GM21528 (cell line): ENCODE data around the gene SORL1.
A peak's percentile ranks its signal among the peaks of the same experiment; 100 is the strongest.

Experiments
- ATAC-seq: cut with Tn5 transposase; IDR thresholded peaks from one replicate; pipeline ENCODE4 v1.9.1; 2021; ENCODE audit warnings: mild to moderate bottlenecking, moderate library complexity; ENCODE audit not compliant: unreplicated experiment, low FRiP score

The SORL1 gene

DNA sequence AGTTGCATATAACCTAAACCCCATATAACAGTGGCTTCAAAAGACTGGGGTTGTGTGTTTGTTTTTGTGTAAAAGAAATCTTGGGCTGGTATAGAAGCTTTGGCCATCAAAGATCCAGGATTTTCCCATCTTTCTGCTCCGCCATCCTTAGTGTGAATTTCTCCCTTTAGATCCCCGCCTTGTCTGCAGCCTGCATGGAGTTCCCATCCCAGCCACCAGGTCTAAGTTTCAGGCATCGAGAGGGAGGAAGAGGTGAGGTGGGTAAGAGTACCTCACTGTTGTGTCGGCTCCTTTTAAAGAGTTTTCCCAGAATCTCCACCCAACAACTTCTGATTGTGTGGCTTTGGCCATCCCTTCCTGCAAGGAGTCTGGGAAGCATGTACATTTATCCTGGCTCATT, 196.2 kb downstream of the SORL1 start:
- no peak for ATAC-seq

DNA sequence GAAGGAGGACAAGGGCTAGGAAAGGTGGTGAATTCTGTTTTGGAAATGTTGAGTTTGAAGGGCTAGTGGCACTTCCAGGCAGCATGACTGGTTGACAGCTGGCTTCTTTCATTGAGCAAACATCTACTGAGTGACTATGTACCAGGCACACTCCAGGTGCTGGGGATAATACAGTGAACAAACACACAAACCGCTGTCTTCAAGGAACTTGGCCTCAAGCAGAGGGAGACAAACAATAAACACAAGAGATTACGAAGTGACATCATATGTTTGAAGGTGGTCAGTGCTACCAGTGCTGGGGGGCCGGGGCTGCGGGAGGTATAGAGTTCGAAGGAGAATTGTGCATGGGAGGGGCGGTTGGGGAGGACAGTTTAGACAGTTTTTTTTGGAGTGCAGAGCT, 197.7 kb downstream of the SORL1 start:
- no peak for ATAC-seq

DNA sequence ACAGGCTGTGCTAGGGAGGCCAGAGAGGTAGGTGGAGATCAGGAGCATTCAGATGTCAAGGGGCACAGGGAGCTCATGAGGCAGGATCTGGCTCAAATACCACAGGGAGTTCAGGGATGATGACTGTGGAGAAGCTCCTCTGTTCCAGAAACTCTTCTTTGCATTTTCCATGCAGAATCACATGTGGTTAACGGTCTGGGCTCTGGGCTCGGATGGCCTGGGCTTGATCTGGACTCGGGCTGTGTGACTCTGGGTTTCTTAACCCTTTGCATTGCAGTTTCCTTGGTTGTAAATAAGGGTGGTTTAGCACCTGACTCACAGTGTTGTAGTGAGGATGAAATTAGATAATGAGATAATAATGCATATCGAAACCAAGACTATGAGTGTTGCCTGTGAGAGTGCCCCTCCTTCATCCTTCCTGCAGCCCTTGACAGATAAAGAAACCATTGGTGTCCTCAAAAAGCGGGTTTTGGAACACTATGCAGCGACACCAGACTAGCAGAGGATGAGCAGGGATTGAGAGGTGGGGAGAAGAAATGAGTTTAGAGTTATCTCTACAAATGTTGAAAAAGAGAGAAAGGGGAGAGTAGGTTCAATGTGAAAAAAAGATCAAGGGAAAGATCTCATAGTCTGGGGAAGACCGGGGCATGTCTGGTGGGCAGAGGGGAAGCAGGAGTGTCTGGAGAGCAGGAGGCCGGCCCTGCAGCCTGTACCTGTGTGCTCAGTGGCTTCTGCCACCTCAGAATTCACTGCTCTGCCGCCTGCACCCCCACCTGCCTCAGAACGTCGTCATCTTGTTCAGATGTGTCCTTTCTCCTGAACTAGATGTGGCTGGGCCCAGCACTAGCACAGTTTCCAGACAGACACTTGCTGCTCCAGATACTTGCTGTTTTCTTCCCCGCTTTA, 198.5 kb downstream of the SORL1 start:
- ATAC-seq, result no peak

- ATAC-seq, result no peak
Observed at GRCh38 chr11:121651257-121651605, 199.1 kb downstream of the SORL1 start.

GRCh38 chr11:121652971-121653370, 200.9 kb downstream of the SORL1 start:
- ATAC-seq, result no peak

- ATAC-seq, result no peak
Observed at GRCh38 chr11:121654259-121654842, 202.2 kb downstream of the SORL1 start.

GRCh38 chr11:121654843-121655536, 202.9 kb downstream of the SORL1 start:
- ATAC-seq, result no peak

- peak; percentile 96 for ATAC-seq
Observed at GRCh38 chr11:121655537-121656327, 203.6 kb downstream of the SORL1 start.

GRCh38 chr11:121656328-121657090, 204.4 kb downstream of the SORL1 start:
- no peak for ATAC-seq

- ATAC-seq, result no peak
Observed at GRCh38 chr11:121657146-121657545, 205.0 kb downstream of the SORL1 start.

DNA sequence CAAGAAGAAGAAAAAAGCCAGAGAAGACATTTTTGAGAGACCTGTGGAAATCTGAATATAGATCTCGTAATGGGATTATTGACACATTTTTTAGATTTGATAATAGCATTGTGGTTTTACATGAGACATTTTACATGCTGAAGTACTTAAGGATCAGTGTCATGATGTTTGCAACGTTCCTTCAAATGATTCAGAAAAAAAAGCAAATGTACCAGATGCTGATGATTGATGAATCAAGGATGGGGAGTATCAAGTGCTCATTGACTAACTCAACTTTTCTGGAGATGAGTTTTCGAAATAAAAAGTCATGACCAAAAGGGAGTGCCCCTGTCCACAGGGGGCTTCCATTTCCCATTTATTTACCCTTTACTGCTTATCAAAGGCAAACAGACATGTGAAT, 207.7 kb downstream of the SORL1 start:
- no peak for ATAC-seq

DNA sequence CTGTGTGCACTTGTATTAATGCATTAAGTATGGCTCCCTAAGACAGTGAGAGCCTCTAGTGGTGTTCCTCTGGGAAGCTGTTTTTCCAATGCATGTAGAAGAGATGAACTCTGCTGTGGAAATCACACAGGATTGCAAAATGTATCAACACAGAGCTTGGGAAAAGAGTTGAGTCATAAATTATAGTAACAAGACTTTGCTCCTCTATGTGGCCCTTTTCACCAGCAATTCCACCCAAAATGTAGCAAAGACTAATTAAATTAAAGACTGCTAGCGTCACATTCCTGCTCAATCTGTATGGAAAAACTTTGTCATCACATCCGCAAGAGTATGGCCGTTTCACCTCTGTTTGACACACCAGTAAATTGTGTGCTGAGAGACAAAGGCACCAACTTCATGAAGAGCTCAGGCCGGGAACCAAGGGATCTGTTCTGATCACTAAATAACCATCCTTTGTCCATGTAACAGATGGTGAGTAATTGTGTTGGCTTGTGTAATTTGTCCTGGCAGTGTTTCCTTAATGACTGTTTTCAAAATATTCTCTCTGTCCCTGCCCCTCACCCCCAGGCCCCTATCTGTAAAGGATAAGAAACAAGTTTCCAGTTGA, 209.9 kb downstream of the SORL1 start:
- ATAC-seq, result no peak

DNA sequence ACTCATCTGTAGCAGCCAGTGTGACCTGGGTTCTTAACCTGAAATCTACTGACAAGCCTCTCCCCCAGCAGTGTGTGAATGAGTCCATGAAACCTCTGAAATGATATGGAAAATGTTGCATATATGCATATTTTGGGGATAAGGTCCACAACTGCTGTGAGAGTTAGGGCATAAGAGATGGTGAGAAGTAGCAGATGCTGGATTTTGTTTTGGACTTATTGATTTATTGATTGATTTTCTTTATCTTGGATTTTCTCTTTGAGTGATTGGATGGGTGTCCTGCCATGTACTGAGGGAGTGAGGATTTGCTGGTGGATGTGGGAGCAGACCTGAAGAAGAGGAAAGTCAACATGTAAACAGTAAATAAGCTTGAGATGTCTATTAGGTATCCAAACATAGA, 212.0 kb downstream of the SORL1 start:
- ATAC-seq, result no peak

DNA sequence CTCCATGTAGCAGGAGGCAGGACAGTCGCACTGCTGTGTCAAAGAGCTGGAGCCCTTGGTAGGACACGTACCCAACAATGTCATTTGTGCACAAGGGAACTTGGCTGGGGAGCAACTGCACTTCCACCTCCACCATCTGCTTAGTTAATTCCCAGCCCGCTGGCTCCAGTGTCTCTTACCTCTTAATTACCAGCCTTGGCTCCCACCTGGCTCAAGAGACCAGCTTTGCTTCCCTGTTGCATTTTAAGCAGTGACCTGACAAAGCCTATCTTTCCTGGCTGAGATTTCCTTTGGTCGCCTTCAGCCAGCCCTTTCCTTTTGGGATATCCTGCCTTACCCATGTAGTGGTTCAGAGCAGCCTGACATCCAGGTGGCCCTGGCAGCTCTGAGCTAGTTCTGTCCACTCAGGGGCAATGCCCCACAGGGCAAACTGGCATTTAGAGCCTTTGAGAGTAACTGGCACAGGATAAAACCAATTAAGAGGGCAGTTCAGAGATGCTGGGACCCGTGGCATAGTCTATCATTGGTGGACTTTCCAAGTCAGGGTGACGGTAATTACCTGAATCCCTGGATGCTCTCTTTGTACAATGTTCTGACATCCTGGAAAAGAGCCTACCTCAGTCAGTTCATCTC, 213.2 kb downstream of the SORL1 start:
- no peak for ATAC-seq

DNA sequence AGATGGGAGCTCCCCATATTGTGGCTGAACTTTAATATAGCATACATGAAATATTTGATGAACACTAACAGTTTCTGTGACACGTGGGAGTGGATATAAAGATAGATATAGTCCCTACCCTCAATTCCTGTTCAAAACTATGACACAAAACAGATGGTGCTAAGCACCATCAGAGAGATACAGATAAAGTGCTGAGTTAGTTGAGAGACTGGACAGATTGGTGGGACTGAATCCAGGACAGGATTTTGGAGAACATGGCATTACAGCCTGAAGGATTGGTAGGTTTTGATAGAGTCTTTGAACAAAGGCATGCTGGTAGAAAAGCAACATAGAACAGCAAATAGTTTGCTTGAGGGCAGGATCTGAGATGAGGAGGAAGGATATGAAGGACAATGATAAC, 215.7 kb downstream of the SORL1 start:
- ATAC-seq, result no peak

GRCh38 chr11:121669422-121669821, 217.3 kb downstream of the SORL1 start:
- no peak for ATAC-seq

DNA sequence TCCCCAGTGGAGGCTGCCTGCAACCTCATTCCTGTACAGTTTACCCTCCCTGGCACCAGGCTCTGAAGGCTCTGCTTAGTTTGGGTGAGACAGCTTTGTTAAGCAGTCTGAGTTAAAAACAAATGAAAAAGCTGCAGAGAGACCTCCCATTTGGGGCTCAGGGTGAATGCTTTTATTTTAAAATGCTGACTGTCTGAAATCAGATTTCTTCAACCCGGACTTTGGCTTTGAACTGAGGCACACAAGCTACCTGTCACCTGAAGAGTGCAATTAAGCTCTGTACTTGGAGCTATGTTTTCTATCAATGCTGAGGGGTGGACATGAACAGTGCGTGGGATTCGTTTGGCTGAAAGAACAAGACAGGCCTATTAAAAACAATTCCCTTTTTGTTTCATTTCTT, 218.2 kb downstream of the SORL1 start:
- no peak for ATAC-seq

DNA sequence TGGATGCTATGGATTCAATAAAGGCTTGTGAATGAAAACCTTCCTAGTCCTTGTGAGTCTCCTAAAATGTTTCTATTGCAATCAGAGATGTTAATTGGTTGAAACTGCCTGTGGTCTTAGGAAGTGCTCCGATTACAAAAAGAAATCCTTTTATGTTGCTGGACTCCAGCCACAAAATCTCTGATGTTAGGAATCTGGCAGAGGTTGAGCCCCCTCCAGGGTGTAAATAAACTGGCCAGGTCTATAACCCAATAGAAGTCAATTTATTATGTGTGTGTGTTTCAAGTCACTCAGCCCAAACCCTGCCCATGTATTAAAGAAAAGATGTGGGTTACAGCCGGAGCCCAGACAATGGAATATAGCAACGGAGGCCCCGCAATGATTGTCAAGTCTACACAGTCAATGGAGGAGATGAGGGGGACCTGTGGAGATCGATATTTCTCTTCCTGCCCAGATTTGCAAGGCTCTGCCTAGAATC, 218.7 kb downstream of the SORL1 start:
- no peak for ATAC-seq
